UCSD-AML1 (cell line): ENCODE measurements around the gene ADH1A.
"Not testable (repeated sequence)": the region's sequence is repeated elsewhere in the genome, so short reads cannot be mapped to it uniquely, and the experiment has no call there.

Experiments used
- DNase-seq: peaks from one replicate; lab custom pipeline; 2025; ENCODE audit not compliant: unreplicated experiment; lab: John Stamatoyannopoulos, UW

The ADH1A gene

DNA sequence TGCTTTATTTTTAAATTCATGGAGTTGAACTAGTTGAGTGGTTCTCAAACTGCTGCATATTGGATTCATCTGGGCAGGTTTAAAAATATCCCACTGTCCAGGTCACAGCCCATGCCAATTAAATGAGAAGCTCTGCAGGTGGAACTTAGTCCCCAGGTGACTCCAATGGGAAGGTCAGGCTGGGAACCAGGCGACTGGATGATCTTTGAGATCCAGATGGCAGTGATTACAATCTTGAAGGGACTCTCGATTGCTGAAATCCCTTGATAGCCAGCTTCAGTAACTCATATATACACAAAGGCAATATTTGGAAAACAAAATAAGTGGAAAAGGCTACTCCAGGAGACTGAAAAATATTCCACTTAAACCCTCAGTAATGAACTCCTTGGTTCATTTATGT is 8.1 kb downstream of the ADH1A start:
- no peak for DNase-seq

GRCh38 chr4:99281261-99281660 is 9.5 kb downstream of the ADH1A start:
- DNase-seq: no peak

GRCh38 chr4:99276417-99276816 is 14.4 kb downstream of the ADH1A start:
- DNase-seq: no peak

DNA sequence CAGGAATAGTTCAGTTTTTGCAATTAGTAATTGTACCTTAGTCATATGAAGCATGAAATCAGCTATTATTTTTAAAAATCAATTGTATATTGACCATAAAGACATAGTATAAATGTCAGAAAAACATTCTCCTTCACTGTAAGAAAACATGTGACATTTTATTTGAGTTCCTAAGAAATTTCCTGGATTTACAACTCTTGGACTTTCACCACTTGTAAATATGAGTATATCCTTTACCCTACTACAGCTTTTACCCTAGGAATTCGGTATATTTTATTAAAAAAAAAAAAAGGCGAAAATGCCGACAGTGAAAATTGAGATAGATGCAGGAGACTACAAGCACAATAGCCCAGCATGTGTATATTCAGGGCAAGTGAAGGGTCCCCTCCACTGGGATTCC is 14.9 kb downstream of the ADH1A start:
- DNase-seq: no peak

DNA sequence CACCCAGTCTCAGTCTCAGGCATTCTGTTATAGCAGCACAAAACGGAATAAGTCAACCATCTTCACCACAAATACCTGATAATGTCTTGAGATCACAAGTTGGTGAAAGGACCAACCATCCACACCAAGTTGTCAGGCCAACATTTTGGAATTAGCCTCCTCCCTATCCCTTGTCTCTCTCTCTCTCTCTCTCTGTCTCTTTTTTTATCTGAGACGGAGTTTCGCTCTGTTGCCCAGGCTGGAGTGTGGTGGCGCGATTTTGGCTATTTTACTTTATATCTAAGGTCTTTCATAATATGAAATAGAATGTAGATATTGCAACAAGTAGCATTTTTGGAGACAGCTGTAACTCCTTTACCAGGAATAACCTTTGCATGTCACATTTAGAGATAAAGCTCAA is 15.7 kb downstream of the ADH1A start:
- DNase-seq: no peak

GRCh38 chr4:99273704-99274103 is 17.1 kb downstream of the ADH1A start:
- DNase-seq: no peak

DNA sequence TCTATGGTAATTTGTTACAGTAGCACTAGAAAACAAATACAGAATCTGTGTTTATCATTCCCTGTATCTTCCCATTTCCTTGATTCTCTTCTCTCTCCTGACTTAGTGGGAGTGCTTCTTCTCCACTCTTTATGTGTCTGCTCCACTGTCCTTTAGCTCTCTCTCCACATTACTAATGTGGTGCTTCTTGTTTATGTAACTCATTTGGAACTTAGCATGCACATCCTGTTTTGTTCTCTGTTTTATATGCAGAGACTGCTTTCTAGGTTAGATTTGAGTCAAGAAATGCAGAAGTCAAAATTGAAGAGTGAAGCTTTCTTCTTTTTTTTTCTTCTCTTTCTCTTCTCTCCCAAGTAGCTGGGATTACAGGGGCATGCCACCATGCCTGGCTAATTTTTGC is 25.9 kb downstream of the ADH1A start:
- no peak for DNase-seq

GRCh38 chr4:99252746-99253145 is 38.0 kb downstream of the ADH1A start:
- DNase-seq: no peak

GRCh38 chr4:99248714-99249113 is 42.1 kb downstream of the ADH1A start:
- no peak for DNase-seq

GRCh38 chr4:99235955-99236354 is 54.8 kb downstream of the ADH1A start:
- no peak for DNase-seq

GRCh38 chr4:99234331-99235010 is 56.3 kb downstream of the ADH1A start:
- no peak for DNase-seq

GRCh38 chr4:99233397-99233796 is 57.4 kb downstream of the ADH1A start:
- not testable (repeated sequence) for DNase-seq

GRCh38 chr4:99228706-99229105 is 62.1 kb downstream of the ADH1A start:
- DNase-seq: not testable (repeated sequence)

DNA sequence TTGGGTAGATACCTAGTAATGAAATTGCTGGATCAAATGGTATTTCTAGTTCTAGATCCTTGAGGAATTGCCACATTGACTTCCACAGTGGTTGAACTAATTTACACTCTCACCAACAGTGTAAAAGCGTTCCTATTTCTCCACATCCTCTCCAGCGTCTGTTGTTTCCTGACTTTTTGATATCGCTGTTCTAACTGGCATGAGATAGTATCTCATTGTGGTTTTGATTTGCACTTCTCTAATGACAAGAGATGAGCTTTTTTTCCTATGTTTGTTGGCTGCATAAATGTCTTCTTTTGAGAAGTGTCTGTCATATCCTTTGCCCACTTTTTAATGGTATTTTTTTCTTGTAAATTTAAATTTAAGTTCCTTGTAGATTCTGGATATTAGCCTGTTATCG is 63.1 kb downstream of the ADH1A start:
- DNase-seq: not testable (repeated sequence)
